Measurements from ENCODE around the gene TRAF6. TPM values are rescaled to one million over a fixed set of nuclear protein-coding genes. Genes with fewer than 3 reads are reported as not detected.

TRAF6 gene
- polyA plus RNA-seq, 3 donors: 16.2 to 17.3 (median 16.7) TPM

DNA sequence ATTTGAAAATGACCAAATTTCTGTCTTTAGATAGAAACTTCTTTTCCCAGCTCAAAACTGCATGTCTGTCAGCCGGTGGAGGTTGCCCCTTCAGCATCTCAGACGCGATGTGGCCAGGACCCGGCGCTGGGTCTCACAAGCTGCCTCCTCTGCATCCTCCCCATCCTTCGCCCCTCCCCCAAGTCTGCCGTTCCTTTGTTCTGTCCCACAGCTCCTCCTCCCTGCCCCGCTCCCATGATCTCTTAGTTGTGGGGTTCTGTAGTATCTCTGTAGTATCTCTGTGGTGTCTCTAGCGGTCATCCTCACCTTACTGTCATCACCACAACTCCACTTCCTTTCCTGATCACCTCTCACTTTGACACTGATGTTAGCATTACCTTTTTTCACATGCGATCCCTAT lies 49.9 kb downstream of the TRAF6 start:
- no peak for DNase-seq (ENCODE audit: low read depth in 3 of 3, low spot score in 2 of 3)

DNA sequence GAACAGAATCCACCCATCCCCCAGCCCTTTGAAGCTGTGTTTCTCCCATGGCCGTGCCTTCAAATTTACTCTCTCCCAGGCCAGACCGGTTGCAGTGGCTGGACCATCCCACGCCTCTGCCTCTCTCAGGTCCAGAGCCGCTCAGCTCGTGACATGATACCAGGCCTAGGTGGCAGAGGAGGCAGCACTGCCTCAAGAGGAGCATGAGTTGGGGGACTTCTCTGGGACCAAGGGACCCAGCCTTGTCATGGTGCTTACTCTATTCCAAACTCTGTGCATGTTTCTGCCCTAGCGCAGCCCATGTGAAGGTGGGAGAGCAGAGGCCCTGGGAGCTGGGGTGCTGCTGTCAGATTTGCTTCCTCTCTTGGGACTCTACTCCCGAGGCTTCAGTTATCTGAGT lies 51.0 kb downstream of the TRAF6 start:
- no peak for DNase-seq (ENCODE audit: low read depth in 3 of 3, low spot score in 2 of 3)

DNA sequence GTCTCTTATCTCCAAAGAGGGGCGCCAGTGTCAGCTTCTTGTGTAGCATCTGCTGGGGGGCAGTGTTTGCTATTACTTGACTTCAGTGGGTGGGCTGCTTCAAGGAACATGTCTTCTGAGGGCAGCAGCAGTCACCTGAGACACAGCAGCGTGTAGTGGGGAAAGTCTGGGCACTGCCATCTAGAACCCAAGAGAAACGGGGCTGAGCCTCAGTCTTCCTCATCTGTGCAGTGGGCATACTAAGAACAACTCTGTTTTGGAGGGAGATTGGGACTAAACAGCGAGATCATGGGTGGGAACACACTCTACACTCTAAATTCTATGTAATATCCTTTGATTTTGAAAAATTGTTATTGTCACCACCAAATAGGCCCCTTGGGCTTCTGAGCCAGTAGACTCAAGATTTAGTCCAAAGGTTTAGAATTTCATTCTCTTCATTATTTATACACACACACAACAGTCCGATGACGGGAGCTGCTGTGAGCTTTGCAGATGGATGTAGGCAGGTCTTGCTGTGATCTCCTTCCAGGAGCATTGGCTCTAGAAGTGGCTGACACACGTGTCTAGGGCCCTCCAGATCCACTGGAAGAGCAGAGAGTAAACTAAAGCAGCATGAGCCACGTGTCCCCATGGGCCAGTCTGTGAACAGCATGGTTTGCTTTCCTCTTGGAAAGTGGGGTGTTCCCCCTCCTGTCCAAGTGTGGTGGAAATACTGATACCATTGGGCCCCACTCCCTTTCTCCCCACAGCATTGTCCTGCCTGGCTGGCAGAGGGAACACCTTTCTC lies 51.8 kb downstream of the TRAF6 start:
- no peak for DNase-seq (ENCODE audit: low read depth in 3 of 3, low spot score in 2 of 3)

DNA sequence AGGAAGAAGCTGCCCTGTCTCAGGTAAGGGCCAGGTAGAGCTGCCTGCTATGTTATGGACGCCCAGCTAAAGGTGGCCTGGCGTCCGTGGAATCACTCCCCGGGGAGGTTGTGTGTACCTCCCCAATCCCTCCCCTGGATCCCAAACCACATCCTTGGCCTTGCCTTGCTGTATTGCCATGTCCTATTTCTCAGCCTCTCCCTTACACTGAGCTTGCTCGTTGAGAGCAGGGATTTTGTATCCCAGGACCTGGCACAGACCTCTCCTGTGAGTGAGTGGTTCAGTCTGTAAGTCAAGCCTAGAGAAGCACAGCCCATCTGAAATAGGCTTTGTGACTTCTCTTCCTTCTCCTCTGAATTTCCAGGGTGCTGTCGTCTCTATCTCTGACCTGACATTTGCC lies 53.9 kb downstream of the TRAF6 start:
- DNase-seq (ENCODE audit: low read depth in 3 of 3, low spot score in 2 of 3): no peak

DNA sequence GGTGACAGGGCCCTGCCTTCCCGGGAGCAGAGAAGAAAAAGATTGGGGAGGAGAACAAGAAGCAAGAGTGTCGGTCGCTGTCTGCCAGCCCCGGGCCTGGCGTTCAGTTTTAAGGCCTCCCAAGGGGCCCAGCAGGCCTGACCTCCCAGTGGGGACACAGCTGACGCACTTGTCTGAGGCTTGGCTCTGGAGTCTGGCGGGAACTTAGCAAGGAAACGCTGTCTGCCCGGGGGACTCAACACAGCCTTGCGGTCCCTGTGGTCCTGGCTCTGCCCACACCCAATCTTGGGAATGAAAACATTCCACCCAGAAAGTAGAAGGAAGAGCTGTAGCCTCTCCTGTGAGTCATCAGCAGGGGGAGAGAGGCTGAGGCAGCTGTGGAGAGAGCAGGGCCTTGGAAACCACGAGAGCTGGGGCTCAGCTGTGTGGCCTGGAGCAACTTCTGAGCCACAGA lies 54.4 kb downstream of the TRAF6 start:
- no peak for DNase-seq (ENCODE audit: low read depth in 3 of 3, low spot score in 2 of 3)

DNA sequence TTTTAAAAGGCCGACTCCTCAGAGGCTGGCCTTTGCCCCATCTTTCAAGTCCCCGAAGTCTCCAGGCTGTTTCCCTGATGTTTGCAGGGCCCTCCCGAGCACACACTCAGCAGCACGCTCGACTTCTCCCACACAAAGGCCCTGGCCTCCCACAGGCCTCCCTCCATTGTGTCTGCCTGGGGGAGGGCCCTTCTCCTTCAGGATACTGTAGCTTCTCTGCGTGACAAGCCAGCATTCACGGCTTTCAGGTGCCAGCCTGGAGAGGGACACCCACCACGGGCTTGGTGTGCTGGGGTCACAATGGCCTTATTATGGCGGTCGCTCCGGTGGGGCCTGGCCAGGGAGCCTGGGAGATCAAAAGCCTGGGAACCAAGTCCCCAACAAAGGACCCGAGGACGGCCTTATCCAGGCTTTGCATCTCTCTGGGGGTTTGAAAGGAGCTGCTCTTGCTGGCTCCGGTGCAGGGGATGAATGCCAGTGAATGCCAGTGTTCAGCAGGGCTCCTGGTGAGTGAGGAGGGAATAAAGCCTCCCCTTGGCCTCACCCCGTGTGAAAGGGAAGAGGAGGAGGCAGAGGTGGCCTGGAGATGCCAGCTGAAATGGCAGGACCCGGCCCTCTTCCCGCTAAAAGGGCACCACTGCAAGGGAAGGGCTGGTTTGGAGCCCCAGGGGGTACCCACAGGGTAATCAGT lies 55.0 kb downstream of the TRAF6 start:
- no peak for DNase-seq (ENCODE audit: low read depth in 3 of 3, low spot score in 2 of 3)

DNA sequence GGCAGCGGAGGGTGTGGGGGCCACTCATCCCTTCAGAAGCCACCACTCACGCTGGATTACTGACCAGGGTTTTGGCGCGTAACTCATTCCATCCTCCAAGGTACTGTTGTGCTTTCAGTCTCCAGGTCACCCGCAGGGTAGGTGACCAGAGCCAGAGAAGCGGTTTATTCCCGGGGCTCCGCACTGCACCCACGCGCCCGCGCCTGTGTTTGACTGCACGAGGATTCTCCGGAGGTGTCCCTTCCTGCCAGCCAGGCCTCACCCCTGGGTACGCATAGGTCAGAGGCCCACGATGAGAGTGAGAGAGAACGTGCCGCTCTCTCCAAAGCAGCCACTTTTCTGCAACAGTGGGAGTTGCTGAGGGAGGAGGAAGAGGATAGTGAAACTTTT lies 55.5 kb downstream of the TRAF6 start:
- no peak for DNase-seq (ENCODE audit: low read depth in 3 of 3, low spot score in 2 of 3)

DNA sequence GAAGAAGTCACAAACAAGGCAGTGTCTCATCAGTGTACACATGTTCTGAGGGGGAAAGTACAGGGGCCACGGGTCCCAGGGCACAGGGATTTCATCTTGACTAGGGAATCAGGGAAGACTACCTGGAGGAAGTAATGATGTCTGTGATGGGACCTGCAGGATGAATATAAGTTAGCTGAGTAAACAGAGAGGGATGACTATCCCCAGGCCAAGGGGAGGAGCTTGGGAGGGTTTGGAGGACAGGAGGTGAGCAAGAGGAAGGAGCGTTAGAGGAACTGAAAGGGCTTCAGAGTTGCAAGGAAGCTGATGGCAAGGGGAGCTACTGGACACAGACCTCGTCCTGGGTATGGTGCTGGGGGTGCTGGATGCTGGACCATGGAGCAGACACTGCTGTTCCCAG lies 56.4 kb downstream of the TRAF6 start:
- DNase-seq (ENCODE audit: low read depth in 3 of 3, low spot score in 2 of 3): no peak

DNA sequence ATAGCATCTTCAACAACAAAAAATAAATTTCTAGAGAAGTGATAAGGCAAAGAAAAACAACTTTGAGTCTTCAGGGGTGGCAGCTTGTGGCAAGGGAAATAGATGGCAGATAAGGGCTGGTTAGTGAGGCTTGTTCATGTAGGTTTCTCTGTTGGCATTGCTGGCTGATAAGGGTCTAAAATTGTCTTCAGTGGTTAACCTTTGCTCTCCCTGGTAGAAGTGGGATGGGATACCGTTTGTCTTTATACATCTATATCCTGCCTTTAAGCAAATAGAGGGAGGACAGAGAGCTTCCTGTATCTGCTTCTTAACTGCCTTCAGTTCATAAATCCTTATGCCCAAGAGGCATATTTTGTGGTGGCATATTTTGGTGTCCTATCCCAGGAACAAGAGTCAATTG lies 57.1 kb downstream of the TRAF6 start:
- DNase-seq (ENCODE audit: low read depth in 3 of 3, low spot score in 2 of 3): no peak

DNA sequence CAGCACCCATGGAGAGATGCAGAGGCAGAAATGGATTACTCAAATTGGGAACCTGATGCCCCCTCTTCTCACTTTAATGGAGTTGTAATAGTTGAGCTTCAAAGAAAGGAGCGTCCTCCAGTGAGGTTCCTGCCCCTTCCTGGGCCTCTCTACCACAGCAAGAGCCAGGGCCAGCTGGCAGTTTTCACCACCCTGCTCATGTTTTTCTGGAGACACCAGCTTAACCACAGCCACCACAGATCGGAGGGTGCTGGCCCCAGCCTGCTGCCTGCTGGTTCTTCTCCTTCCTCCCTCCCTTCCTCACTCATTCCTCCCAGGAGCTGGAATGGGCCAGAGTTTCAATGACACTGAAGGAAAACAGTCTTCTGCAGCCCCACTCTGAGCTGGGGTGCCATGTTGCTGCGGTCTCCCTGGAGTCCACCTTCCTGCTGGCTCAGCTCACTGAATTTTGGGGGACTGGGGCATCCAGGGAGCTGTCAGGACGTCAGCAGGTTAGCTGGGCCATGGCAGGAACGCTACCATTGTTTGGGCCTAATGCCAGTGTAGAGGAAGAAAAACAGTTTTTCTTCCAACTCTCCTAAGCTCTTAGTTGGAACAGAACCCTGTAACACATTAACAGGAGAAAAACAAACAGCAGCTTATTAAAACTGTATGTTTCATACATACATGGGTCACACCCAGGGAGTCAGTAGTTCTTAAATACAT lies 57.7 kb downstream of the TRAF6 start:
- DNase-seq (ENCODE audit: low read depth in 3 of 3, low spot score in 2 of 3): no peak

DNA sequence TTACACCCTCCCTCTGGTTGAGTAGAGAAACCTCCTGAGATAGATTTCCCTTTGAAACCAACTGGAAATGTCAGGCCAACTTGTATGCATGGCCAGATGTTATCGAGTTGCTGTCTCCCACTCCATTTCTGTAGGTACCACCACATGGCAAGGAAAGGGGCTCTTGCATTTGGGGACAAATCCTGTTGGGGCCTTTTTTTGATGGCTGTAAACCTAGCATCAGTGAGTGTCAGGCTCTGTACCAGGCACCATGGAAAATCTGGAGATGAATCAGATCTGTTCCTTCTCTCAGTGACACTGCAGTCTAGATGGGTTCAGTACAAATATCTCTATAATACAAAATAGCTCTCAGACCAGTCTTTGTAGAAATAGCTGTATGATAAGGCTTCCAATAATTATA lies 58.4 kb downstream of the TRAF6 start:
- DNase-seq (ENCODE audit: low read depth in 3 of 3, low spot score in 2 of 3): no peak

DNA sequence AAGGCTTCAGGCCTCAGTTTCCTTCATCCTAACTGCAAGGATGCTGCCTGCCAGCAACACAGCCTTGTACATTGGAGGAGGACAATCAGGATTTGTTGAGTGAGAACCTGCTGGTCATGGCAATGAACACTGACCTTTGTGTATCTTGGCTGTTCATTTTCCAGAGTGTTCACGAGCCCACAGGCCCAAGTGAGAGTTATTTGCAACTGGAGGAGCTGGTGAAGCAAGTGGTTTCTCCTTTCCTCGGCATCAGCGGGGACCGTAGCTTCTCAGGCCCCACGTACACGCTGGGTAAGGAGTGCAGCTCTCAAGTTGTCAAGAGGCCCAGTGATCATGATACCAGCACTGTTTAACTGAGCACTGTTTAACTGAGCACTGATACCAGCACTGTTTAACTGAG lies 59.0 kb downstream of the TRAF6 start:
- no peak for DNase-seq (ENCODE audit: low read depth in 3 of 3, low spot score in 2 of 3)

DNA sequence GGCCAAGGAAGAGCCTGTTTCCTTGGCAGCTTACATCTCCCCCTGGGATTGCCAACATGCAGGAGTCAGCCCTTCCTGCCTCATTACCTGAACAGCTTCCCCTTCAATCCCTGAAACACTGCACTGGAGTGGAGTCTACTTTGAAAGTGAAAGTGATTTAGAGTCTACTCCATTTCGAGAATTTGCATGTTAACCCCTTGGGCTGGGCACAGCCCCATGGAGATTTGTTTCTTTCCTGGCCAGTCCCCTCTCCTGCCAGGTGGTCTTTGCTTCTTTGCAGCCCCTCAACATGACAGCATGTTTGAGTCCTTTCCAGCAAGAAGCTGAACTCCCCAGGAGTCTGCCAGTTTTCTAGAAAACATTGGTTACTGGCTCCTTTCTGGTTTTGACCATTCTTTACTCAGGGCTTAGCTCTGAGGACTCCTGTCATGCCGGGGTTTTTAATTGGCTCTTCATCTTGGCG lies 59.9 kb downstream of the TRAF6 start:
- DNase-seq (ENCODE audit: low read depth in 3 of 3, low spot score in 2 of 3): no peak

DNA sequence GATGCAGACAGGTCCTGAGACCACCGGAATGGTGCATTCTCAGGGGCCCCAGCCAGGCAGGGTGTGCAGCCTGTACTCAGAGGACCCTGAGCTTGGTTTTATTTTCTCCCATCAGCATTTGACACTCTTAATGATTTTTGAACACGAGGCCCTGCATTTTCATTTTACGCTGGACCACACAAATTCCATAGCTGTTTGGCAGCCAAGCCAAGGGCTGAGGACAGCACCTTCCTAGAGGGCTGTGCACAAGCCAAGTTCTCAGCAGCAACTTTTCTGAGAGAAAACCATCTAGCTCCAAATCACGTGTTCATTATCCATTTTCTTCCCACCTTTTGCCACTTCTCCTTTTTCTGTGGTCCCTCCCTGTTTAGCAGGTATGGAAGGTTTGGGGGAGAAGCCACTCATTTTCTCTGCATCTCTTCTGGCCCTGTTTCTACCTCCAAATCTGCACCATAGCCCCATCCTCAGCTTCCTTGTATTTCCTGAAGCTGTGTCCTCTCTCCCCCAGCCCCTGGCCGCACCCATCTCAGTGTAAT lies 60.4 kb downstream of the TRAF6 start:
- DNase-seq (ENCODE audit: low read depth in 3 of 3, low spot score in 2 of 3): no peak

DNA sequence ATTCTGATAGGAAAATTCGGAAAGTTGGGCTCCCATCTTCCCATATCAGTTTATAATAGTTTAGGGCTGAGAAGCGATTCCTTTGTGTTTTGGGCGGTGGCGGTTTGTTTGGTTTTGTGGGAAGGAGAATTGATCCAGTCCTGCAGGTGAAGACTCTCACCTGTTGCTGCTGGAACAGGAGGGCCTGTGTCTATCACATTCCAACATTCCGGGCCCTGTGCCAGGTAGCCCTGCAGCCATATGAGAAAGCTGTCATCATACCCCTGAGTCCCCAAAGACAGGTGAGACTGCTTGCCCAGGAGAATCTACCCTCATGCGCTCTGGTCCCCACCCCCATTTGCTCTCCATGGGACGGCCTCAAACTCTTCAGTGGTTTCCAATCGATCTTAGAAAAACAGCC lies 62.1 kb downstream of the TRAF6 start:
- no peak for DNase-seq (ENCODE audit: low read depth in 3 of 3, low spot score in 2 of 3)

DNA sequence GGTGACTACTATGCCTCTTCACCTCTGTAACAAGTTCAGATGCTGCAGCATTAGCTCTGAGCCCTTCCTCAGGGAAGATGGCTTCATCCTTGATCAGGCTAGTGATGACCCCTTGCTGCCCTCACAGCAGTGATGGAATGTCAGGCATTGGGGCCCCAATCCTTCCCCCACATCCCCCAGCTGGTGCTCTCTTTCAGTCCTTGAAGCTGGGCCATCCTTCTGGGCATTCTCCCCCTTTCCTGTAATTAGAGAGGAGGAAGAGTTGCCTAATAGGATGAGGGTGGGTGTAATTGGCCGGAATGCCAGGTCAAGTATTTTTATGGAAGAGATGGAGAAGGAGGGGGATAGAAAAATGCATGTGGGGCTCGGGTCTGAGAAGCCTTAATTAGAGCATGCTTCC lies 62.6 kb downstream of the TRAF6 start:
- DNase-seq (ENCODE audit: low read depth in 3 of 3, low spot score in 2 of 3): no peak

DNA sequence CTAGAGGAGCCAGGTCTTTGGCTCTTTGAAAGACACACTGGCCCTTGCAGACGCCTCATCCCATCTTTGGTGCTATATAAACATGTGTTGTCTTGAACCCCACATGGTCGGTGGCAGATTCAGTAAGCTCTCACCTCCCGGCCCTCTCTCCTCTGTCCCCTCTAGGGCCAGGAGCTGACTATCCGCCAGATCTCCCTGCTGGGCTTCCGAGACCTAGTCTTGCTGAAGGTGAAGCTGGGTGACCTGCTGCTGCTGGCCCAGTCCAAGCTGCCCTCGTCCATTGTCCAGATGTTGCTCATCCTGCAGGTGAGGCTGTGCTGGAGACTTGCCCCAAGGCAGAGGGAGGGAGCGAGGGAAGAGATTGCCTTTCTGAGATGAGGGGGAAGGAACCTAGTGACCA lies 63.9 kb downstream of the TRAF6 start:
- DNase-seq (ENCODE audit: low read depth in 3 of 3, low spot score in 2 of 3): no peak

DNA sequence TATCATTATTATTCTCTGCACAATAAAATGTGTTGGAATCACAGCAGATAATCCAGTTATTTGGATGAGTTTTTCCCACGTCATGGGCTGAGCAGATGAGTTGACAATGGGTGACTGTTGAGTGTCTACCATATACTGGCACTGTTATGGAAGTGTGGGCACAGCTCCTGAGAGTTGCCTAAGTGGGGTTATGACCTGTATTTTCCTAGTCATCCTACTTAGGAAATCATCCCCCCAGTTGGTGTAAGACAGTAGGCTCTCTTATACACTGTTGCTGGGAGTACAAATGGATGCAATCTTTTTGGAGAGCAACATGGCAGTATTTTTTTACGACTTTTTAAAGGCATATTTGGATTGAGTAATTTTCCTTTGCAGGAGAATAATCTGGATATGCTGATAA lies 66.4 kb downstream of the TRAF6 start:
- no peak for DNase-seq (ENCODE audit: low read depth in 3 of 3, low spot score in 2 of 3)

DNA sequence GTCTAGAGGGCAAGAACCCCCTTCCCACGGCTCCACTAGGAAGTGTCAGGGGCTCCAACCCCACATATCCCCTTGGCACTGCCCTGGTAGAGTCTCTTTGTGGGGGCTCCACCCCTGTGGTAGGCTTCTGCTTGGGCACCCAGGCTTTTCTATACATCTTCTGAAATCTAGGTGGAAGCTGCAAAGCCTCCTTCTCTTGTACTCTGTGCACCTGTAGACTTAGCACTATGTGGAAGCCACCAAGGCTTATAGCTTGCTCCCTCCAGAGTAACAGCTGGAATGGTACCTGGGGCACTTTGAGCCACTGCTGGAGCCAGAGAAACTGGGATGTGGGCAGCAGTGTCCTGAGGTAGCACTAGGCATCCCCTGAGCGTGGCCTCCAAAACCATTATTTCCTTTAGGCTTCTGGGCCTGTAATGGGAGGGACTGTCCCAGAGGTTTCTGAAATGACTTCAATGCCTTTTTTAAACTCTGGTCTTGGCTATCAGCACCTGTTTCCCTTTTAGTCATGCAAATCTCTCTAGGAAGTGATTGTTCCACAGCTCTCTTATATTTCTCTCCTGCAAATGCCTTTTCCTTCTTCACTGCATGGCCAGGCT lies 68.4 kb downstream of the TRAF6 start:
- DNase-seq (ENCODE audit: low read depth in 3 of 3, low spot score in 2 of 3): no peak

DNA sequence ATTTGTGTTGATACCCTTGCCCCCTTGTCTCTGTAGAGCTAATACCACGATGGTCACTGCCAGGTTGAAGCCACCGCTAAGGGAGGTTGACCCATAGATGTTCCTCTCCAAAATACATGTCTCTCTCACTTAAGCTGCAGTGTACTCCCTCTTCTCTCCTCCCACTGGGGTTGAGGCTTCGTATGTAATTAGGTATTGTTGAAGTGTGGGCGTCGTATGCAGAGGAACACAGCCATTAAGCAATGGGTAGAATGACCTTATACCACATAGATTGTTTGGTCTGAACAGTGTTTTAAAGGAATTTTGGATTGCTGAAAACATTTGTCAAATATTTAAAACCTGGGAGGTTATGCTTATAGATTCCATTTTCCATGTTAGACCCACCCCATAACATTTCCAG lies 71.9 kb downstream of the TRAF6 start:
- DNase-seq (ENCODE audit: low read depth in 3 of 3, low spot score in 2 of 3): no peak

DNA sequence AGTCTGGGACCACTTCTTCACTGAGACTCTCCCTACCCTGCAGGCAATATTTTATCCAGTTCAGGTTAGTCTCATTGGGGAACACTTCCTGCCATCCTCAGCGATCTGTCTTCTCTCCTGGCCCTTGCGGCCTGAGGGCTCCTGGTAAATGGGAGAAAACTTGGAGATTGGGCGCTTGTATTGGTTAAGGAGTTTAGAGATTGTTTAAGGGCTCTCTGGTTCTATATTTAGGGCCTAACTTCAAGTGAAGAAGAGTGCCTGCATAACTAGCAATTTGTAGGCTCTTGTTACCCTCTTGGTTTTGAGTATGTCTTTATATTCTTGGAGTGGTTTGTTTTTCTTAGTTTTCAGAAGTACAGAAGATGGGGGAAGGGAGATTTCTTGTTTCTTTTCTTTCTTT lies 72.7 kb downstream of the TRAF6 start:
- no peak for DNase-seq (ENCODE audit: low read depth in 3 of 3, low spot score in 2 of 3)
